ENCODE data around the gene DVL2. TPM values are rescaled to one million over a fixed set of nuclear protein-coding genes. Genes with fewer than 3 reads are reported as not detected.

DVL2 gene
- total and polyA plus RNA-seq, 2 donors (not counting 1 experiment from before 2014, with no cell fraction given), result 8.1 to 91.8 TPM

- H3K27ac ChIP-seq (ENCODE audit: insufficient read depth, low read length), result no peak overlapping the region
- peaks cover 27% of the 10 kb centered on the region for H3K4me1 ChIP-seq (ENCODE audit: control insufficient read depth, extremely low read depth, insufficient read depth, low read length)
- no peak for DNase-seq (ENCODE audit: low read depth in 2 of 2)
- H4K20me1 ChIP-seq (ENCODE audit: control insufficient read depth, extremely low read depth, insufficient read depth, low read length), result no peaks in the 10 kb centered on the region
- no peaks in the 10 kb centered on the region for H3K9me3 ChIP-seq (ENCODE audit: control insufficient read depth, insufficient read depth, low read depth, low read length)
- H3K27me3 ChIP-seq (ENCODE audit: control insufficient read depth, insufficient read depth, low read length), result no peaks in the 10 kb centered on the region
- no peak overlapping the region for H2AFZ ChIP-seq (ENCODE audit: low read length)
- peak overlapping the region; percentile 71 for H3K4me2 ChIP-seq (ENCODE audit: extremely low read depth, insufficient read depth, low read length)
- H3K4me3 ChIP-seq (replicated peaks in 1 of 4; ENCODE audit: control extremely low read depth in 1 of 4, insufficient read depth in 1 of 4, low read depth in 3 of 4, low read length in 4 of 4), result peak overlapping the region in 2 of 4 experiments; percentile 64 to 90
- TF ChIP-seq CTCF (conservative IDR thresholded peaks at IDR 0.05 in 1 of 2, IDR thresholded peaks at IDR 0.05 in 1 of 2; ENCODE audit: low read depth in 1 of 2, low read length in 2 of 2), result no peak
- TF ChIP-seq EZH2 (IDR thresholded peaks at IDR 0.05; ENCODE audit: low read length, missing control alignments), result no peak
- H3K9ac ChIP-seq (ENCODE audit: insufficient read depth, low read length), result no peak overlapping the region
- peaks cover 80% of the 10 kb centered on the region for H3K79me2 ChIP-seq (ENCODE audit: control insufficient read depth, insufficient read depth, low read length)
- peaks cover 24% of the 10 kb centered on the region for H3K36me3 ChIP-seq (ENCODE audit: control insufficient read depth, insufficient read depth, low read length)
These were observed 2.5 kb upstream of the DVL2 start for GRCh38 chr17:7236808-7237207.

GRCh38 chr17:7235693-7236665 is 1.7 kb upstream of the DVL2 start:
- H3K4me3 ChIP-seq (replicated peaks in 1 of 4; ENCODE audit: control extremely low read depth in 1 of 4, insufficient read depth in 1 of 4, low read depth in 3 of 4, low read length in 4 of 4), result peak overlapping the region in 1 of 4 experiments; percentile 90
- peak overlapping the region; percentile 19 for H3K4me2 ChIP-seq (ENCODE audit: extremely low read depth, insufficient read depth, low read length)
- H3K9ac ChIP-seq (ENCODE audit: insufficient read depth, low read length), result no peak overlapping the region
- H3K27me3 ChIP-seq (ENCODE audit: control insufficient read depth, insufficient read depth, low read length), result no peaks in the 10 kb centered on the region
- H3K27ac ChIP-seq (ENCODE audit: insufficient read depth, low read length), result peak overlapping the region; percentile 85
- no peaks in the 10 kb centered on the region for H4K20me1 ChIP-seq (ENCODE audit: control insufficient read depth, extremely low read depth, insufficient read depth, low read length)
- H3K79me2 ChIP-seq (ENCODE audit: control insufficient read depth, insufficient read depth, low read length), result peaks cover 80% of the 10 kb centered on the region
- H2AFZ ChIP-seq (ENCODE audit: low read length), result no peak overlapping the region
- H3K36me3 ChIP-seq (ENCODE audit: control insufficient read depth, insufficient read depth, low read length), result peaks cover 24% of the 10 kb centered on the region
- H3K9me3 ChIP-seq (ENCODE audit: control insufficient read depth, insufficient read depth, low read depth, low read length), result no peaks in the 10 kb centered on the region
- peaks cover 25% of the 10 kb centered on the region for H3K4me1 ChIP-seq (ENCODE audit: control insufficient read depth, extremely low read depth, insufficient read depth, low read length)
- DNase-seq (ENCODE audit: low read depth in 2 of 2), result peak in 1 of 2 donors; percentile 51
- TF ChIP-seq CTCF (conservative IDR thresholded peaks at IDR 0.05 in 1 of 2, IDR thresholded peaks at IDR 0.05 in 1 of 2; ENCODE audit: low read depth in 1 of 2, low read length in 2 of 2) (no peak), EZH2 (IDR thresholded peaks at IDR 0.05; ENCODE audit: low read length, missing control alignments) (no peak)

GRCh38 chr17:7233701-7234082 is 625 bp downstream of the DVL2 start:
- Histone ChIP-seq H3K4me2 (ENCODE audit: extremely low read depth, insufficient read depth, low read length) (peak overlapping the region; percentile 96), H3K79me2 (ENCODE audit: control insufficient read depth, insufficient read depth, low read length) (peaks cover 84% of the 10 kb centered on the region), H3K4me3 (replicated peaks in 1 of 4; ENCODE audit: control extremely low read depth in 1 of 4, insufficient read depth in 1 of 4, low read depth in 3 of 4, low read length in 4 of 4) (peak overlapping the region; percentile 64 to 99 (median 97)), H3K9ac (ENCODE audit: insufficient read depth, low read length) (peak overlapping the region; percentile 81), H3K27ac (ENCODE audit: insufficient read depth, low read length) (peak overlapping the region; percentile 85), H3K27me3 (ENCODE audit: control insufficient read depth, insufficient read depth, low read length) (no peaks in the 10 kb centered on the region), H3K9me3 (ENCODE audit: control insufficient read depth, insufficient read depth, low read depth, low read length) (no peaks in the 10 kb centered on the region), H2AFZ (ENCODE audit: low read length) (peak overlapping the region; percentile 11), H4K20me1 (ENCODE audit: control insufficient read depth, extremely low read depth, insufficient read depth, low read length) (no peaks in the 10 kb centered on the region), H3K4me1 (ENCODE audit: control insufficient read depth, extremely low read depth, insufficient read depth, low read length) (peaks cover 16% of the 10 kb centered on the region), H3K36me3 (ENCODE audit: control insufficient read depth, insufficient read depth, low read length) (peaks cover 32% of the 10 kb centered on the region)
- no peak for TF ChIP-seq CTCF (conservative IDR thresholded peaks at IDR 0.05 in 1 of 2, IDR thresholded peaks at IDR 0.05 in 1 of 2; ENCODE audit: low read depth in 1 of 2, low read length in 2 of 2)
- no peak for TF ChIP-seq EZH2 (IDR thresholded peaks at IDR 0.05; ENCODE audit: low read length, missing control alignments)
- DNase-seq (ENCODE audit: low read depth in 2 of 2), result no peak
